Subcutaneous adipose tissue (tissue), 4 donors: ENCODE measurements around the gene FSTL3. TPM values are rescaled to one million over a fixed set of nuclear protein-coding genes. Genes with fewer than 3 reads are reported as not detected.

Source experiments
- CTCF ChIP-seq: fragments of 450-650 bp; IDR thresholded peaks from one replicate; pipeline ENCODE4 v1.5.1; 2016; ENCODE audit warnings: low read depth, mild to moderate bottlenecking, control low read depth, antibody characterized with exemption, moderate library complexity
- total RNA-seq, 4 donors: library from RNA; depleted of rRNA; stranded (reverse); fragments of >200 nt; gene quantifications; one replicate each; pipeline ENCODE4 v1.1.0, GENCODE V29; 2016

FSTL3 gene
- total RNA-seq, 4 donors from 2014 or later: 54.5 to 124 (median 91.4) TPM

- TF ChIP-seq CTCF: no peak
These were observed 34.6 kb downstream of the FSTL3 start for GRCh38 chr19:710767-711166.

DNA sequence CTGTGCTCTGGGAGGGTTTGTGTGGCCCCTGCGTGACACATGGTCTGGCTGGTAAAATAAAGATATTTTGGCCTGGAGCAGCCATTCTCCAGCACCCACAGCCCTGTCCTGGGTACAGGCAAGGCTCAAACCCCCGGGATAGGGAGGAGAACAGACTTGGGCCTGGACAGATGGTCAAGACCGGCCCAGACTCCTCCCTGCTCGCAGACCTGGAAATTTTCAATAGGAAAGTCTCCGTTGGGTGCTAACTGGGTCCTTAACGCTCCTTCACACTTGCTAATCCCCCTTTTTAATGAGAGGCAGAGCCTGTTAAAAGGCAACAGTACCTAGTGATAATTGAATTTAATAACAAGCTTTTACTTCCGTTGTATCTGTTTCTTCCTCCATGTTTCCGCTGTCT, 35.1 kb downstream of the FSTL3 start:
- TF ChIP-seq CTCF: no peak

DNA sequence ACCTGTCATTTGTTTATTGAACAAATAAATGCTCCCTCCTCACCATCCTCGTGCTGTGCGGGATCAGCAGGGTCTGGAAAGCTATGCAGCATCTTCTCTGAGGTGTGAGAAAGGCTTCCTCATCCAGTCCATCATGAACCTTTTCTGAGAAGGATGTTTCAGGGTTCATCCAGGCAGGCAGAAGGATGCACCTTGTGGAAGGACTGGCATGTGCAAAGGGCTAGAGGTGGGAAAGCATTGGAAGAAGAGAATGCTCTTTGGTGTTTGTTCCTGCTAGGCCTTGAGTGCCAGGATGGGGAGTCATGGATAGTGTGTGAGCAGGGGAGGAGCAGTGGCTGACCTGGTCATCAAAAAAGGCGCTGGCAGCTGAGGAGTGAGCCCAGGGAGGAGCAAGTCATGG, 39.2 kb downstream of the FSTL3 start:
- TF ChIP-seq CTCF: no peak

- no peak for TF ChIP-seq CTCF
These were observed 42.2 kb downstream of the FSTL3 start for GRCh38 chr19:718251-718951.

DNA sequence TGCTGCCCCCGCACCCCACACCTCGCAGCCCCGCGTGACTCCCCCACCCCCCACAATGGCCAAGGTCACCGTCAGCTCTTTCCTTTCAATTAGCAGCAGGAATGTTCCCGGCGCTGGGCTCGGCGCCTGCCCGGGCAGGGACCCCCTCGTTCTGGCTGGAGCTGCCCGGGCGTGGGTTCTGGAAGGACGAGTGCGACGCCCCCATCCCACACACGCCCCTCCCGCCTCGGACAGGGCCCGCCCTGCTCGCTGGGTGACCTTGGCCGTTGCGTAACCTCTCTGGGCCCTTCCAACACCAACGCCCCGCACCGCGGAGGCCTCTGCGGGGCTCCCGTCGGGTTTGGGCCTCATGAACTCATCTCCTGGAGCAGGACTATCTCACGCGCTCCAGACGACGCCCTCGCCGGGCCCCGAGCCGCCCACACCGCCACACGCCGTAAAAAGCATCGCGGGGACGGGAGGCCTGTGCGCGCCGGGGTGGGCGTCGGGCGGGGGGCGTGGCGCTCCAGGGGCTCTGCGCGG, 42.9 kb downstream of the FSTL3 start:
- no peak for TF ChIP-seq CTCF

DNA sequence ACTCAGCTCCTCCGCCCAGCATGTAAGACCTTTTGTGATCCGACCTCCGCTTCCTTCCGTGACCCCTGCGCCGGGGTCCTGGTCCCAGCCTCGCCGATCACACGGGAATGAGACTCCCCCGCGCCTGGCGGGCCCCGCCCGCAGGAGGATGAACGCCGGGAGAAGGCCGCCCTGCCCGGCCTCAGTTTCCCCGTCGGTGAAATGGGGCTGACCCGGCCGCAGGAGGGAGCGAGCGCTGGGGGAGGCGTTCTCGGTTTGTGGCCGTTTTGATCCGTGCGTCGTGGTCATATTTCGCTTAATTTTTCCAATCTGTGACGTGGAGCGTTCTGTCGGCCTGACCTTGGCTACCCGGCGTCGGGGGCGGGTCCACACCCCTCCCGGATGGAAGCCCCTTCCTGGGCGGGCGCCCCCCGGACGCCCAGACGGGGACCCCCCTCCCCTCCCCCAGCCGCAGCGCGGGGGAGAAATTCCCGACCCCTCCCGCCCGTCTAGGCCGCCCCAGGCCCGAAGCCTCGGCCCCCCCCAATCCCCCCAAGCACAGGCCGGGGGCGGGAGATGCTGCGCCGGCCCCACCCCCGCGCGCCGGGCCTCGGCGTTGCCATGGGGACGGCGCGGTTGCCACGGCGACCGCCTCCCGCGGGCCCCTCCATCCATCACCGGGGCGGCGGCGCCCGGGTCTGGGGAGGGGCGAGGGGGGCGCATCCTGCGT, 43.6 kb downstream of the FSTL3 start:
- TF ChIP-seq CTCF: no peak

DNA sequence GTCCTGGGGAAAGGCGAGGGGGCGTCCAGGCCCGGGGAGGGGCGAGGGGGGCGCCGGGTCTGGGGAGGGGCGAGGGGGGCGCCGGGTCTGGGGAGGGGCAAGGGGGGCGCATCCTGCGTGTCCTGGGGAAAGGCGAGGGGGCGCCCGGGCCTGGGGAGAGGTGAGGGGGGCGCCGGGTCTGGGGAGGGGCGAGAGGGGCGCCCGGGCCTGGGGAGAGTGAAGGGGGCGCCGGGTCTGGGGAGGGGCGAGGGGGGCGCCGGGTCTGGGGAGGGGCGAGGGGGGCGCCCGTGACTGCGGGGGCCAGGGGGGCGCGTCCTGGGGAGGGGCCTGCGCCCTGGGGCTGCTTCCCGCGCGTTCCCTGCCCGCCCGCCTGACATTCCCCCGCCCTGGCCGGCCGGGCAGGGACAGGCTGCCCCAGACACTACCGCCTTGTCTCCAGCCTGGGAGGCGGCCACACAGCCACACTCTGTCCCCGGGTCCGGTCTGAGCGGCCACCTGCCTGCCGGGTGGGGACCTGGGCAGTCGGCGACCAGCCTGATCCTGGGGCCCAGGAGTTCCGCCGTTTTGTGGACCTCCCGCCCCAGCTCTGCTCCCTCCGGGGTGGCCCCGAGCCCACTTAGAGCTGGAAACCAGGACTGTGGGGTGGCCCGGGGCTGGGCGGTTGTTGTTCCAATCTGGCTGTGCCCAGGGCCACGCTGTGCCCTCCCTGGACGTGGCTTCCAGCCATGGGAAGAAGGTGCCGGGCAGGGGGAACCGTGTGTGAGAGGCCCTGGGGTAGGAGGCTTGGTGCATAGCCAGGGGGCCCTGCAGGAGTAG, 44.4 kb downstream of the FSTL3 start:
- TF ChIP-seq CTCF: no peak
